Coronary artery (tissue), 2 donors: ENCODE results near the gene TEX29.

Source experiments
- DNase-seq: peaks from one replicate; pipeline ENCODE4 v3.0.0-alpha.2; 2017; ENCODE audit warnings: low spot score
- H3K27ac ChIP-seq, 2 donors: fragments of 200-600 bp; sonication (generic); one replicate each; pipeline ENCODE4 v1.5.1; 2016 to 2019
- H3K4me3 ChIP-seq: fragments of 200-600 bp; sonication (generic); 2 replicates; pipeline ENCODE4 v1.5.1; 2016; ENCODE audit warnings: mild to moderate bottlenecking, moderate library complexity
- CTCF ChIP-seq: fragments of 200-600 bp; sonication (generic); IDR thresholded peaks from one replicate; pipeline ENCODE4 v1.5.1; 2019; ENCODE audit warnings: antibody characterized with exemption

The TEX29 gene

DNA sequence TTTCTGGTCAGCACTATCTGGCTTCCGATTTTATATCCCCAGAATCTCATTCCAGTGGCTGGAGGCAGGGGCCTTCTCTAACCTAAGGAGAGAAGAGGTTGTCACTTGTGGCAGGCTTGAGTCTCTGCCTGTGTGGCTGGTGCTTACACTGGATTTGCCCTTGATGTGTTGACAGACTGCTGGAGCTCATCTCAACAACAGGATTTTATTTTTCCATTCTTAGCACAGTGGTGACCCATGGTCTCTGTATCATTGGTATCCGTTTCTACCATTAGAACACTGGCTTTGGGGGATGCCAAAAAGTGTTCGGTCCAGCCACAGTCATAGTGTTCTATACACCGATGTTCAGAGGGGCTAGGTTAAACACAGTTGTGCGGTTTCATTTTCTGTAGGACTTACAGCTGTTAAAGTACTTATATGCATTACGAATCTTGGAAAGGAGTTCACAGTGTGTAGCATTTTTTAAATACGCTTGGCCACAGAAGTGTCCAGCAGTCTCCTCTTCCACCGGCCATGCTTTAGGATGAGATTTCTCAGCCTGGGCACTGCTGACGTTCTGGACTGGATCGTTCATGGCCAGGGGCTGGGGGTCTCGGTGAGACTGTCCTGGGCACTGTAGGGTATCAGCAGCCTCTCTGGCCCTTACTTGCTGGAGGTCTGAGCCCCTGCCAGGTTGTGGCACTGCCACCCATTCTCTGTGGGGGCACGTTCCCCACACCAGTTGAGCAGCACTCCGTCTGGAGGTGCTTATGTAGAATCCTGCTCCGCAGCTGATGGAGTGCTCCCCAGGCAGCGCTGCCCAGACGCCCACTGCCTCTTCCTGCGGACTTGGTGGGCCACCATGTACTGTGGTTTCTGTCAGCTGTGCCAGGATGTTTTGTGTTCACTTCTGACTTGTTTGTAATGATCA is 41.4 kb upstream of the TEX29 start:
- Histone ChIP-seq H3K27ac (peak overlapping the region; percentile 26 to 28), H3K4me3 (no peak overlapping the region)
- no peak for TF ChIP-seq CTCF
- DNase-seq, result no peak

DNA sequence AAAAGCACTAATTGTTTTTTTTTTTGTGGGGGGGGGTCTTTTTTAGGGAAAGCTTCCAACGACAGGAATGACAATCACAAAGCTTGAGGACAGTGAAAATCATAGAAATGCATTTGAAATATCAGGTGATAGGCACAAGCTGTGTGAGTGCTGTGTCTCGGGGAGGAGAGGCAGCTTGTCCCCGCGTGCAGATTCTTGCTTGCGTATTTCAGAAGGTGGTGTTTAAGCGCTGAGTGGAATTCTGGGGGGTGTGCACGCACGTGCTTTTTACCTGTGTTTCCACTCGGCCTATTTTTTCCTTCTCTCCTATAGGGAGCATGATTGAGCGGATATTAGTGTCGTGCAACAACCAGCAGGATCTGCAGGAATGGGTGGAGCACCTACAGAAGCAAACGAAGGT is 40.2 kb upstream of the TEX29 start:
- H3K4me3 ChIP-seq, result no peak overlapping the region
- TF ChIP-seq CTCF, result no peak
- DNase-seq, result no peak
- peak overlapping the region; percentile 80 to 90 for H3K27ac ChIP-seq

GRCh38 chr13:111280681-111281585 is 39.5 kb upstream of the TEX29 start:
- Histone ChIP-seq H3K4me3 (no peak overlapping the region), H3K27ac (peak overlapping the region; percentile 87 to 90)
- no peak for TF ChIP-seq CTCF
- DNase-seq, result no peak

DNA sequence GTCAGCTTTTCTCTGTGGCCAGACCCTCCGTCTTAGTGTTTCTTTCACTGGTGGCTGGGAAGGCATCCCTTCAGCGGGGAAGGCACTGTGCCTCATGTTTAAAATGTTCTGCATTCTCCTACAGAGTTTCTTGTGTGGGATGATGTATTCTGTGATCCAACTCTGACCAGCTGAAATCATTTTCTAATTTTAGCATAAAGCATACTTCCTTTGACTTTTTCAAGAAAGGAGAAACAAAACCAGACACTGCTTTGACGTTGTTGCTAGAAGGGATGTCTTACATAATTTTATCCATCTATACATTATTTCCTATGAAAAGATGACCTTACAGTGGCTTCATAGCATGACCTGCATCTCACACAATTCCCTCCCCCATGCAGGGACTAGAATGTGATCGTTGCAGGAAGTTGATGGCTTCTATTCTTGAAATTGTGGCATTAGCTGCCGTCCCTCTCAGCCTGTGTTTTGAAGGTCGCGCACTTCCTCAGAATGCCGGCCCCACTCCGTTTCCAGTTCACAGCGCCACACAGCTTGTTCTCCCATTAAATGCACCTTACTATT is 38.6 kb upstream of the TEX29 start:
- Histone ChIP-seq H3K4me3 (peak overlapping the region; percentile 27), H3K27ac (peak overlapping the region; percentile 87 to 90)
- no peak for TF ChIP-seq CTCF
- no peak for DNase-seq

DNA sequence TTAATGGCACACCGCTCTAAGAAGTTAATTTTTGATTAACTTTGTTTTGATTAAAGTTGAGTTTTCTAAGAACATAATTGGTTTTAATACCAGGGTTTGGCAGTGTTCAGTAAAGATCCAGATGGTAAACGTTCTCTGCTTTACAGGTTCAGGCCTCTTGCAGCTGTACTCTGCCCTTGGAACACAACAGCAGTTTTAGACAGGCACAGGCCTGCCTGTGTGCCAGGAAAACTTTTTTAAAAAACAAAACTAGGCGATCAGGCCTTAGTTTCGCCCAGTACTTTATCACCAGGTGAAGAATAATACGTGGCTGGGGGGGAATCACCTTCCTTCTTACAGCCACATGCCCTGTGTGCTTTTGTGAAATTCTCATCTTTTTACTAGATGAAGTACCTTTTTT is 38.0 kb upstream of the TEX29 start:
- H3K4me3 ChIP-seq, result no peak overlapping the region
- H3K27ac ChIP-seq, result peak overlapping the region; percentile 87 to 90
- DNase-seq, result no peak
- no peak for TF ChIP-seq CTCF

GRCh38 chr13:111282997-111283396 is 37.4 kb upstream of the TEX29 start:
- Histone ChIP-seq H3K4me3 (no peak overlapping the region), H3K27ac (peak overlapping the region; percentile 87 to 90)
- no peak for TF ChIP-seq CTCF
- no peak for DNase-seq
